MM.1S (cell line): Measurements from ENCODE around the gene PTGER1.

Source experiments
- CTCF ChIP-seq: fragments of 300-600 bp; sonication (generic); IDR thresholded peaks from 2 replicates; pipeline ENCODE4 v1.5.1; 2016; ENCODE audit warnings: antibody characterized with exemption, low read length, mixed read lengths
- EZH2 ChIP-seq: fragments of 300-600 bp; sonication (generic); optimal IDR thresholded peaks from 2 replicates; pipeline ENCODE3; 2017; ENCODE audit warnings: low read depth, mild to moderate bottlenecking, antibody characterized with exemption, low read length, mixed read lengths
- EZH2phosphoT487 ChIP-seq: fragments of 300-600 bp; sonication (generic); IDR thresholded peaks from 2 replicates; pipeline ENCODE4 v1.6.1; 2018; ENCODE audit warnings: antibody characterized with exemption, low read length

DNA sequence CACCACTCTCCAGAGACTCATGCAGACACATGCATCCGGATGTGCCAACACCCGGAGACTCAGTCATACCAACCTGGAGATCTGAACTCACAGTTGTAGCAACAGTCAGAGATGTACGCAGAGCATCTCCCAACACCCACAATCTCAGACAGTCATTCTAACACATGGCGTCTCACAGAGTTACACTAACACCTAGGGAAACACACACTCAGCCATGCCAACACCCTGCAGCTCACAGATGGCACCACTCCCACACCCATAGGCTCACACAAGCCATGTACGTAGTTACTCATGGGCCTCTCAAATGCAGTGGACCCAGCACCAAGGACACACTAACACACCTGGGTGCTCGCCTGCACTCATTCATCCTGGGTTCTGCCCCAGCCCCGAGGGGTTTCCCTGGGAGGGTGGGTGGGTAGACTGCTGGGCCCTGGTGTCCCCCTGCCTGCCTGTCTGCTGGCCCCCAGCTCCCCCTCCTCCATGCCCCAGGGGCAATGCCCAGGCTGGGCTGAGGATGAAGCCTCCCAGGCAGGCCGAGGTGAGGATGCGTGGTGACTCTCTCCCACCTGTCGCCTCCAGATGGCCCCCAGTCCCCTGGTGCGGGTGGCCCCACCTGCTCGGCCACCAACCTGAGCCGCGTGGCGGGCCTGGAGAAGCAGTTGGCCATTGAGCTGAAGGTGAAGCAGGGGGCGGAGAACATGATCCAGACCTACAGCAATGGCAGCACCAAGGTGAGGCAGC lies 32.1 kb downstream of the PTGER1 start:
- TF ChIP-seq CTCF (no peak), EZH2 (no peak), EZH2phosphoT487 (no peak)
